Heart left ventricle (tissue), 16 donors: Measurements from ENCODE around the gene RAB38. TPM values are rescaled to one million over a fixed set of nuclear protein-coding genes. Genes with fewer than 3 reads are reported as not detected.

ENCODE experiments used
- ATAC-seq, 4 donors: fragments of 200-7000 bp; cut with Tn5 transposase; one replicate each; pipeline ENCODE4 v1.9.1; 2020 to 2022; ENCODE audit warnings: moderate library complexity in 4 of 4, mild to moderate bottlenecking in 3 of 4, moderate number of reproducible peaks in 1 of 4
- DNase-seq, 5 donors: peaks; one replicate each; pipeline ENCODE4 v3.0.0-alpha.2; 2020
- H3K27ac ChIP-seq, 12 donors: fragments of 200-600 bp; sonication (generic) in 4 of 12; one replicate each; pipeline versions ENCODE4 v1.5.0 to v1.8.0; 2016 to 2022; ENCODE audit warnings: mild to moderate bottlenecking in 2 of 12
- H3K27me3 ChIP-seq, 9 donors: fragments of 200-600 bp; sonication (generic) in 2 of 9; one replicate each; pipeline versions ENCODE4 v1.5.1 to v1.8.0; 2016 to 2022; ENCODE audit warnings: mild to moderate bottlenecking in 3 of 9
- H3K36me3 ChIP-seq, 9 donors: fragments of 200-600 bp; sonication (generic) in 2 of 9; one replicate each; pipeline versions ENCODE4 v1.5.0 to v1.8.0; 2018 to 2022; ENCODE audit warnings: mild to moderate bottlenecking in 2 of 9
- H3K4me1 ChIP-seq, 12 donors: fragments of 200-600 bp; sonication (generic) in 4 of 12; one replicate each; pipeline versions ENCODE4 v1.5.0 to v1.8.0; 2016 to 2022; ENCODE audit warnings: mild to moderate bottlenecking in 3 of 12
- H3K4me3 ChIP-seq, 12 donors: fragments of 200-600 bp; sonication (generic) in 4 of 12; one replicate each; pipeline versions ENCODE4 v1.5.0 to v1.8.0; 2017 to 2022; ENCODE audit warnings: mild to moderate bottlenecking in 9 of 12, moderate library complexity in 4 of 12
- H3K9me3 ChIP-seq, 12 donors: fragments of 200-600 bp; sonication (generic) in 4 of 12; one replicate each; pipeline versions ENCODE4 v1.5.0 to v1.8.0; 2016 to 2022; ENCODE audit warnings: mild to moderate bottlenecking in 1 of 12
- CTCF ChIP-seq, 12 donors: fragments of 200-600 bp; sonication (generic) in 4 of 12; IDR thresholded peaks; one replicate each; pipeline versions ENCODE4 v1.5.0 to v1.8.0; 2018 to 2022; ENCODE audit warnings: antibody characterized with exemption in 12 of 12, mild to moderate bottlenecking in 5 of 12
- POLR2A ChIP-seq, 2 donors: fragments of 450-650 bp; IDR thresholded peaks; one replicate each; pipeline ENCODE4 v1.6.1; 2017; ENCODE audit warnings: antibody characterized with exemption in 2 of 2, mild to moderate bottlenecking in 2 of 2, moderate library complexity in 2 of 2
- WGBS, 4 donors: extraction: QIAGEN DNeasy Blood & Tissue Kit in 2 of 4; methylation state at CpG; one replicate each; pipeline versions ENCODE4 v1.1.5 to v1.1.7; 2013 to 2018; 5-methylcytosine and 5-hydroxymethylcytosine counted together
- intact Hi-C, 10 donors: fragments of 100-400 bp; cut with DNase I; formaldehyde crosslinking; loops; one replicate each; pipeline versions ENCODE4 v1.11.1 to v1.14.2; 2022
- polyA plus RNA-seq, 2 donors: library from polyadenylated mRNA; stranded (reverse); fragments of 200-250 nt; gene quantifications; one replicate each; pipeline ENCODE4 v1.2.3, GENCODE V29; 2013
- total RNA-seq, 9 donors: library from RNA; depleted of rRNA in 2 of 9; stranded (reverse); fragments of >200 nt in 2 of 9; fragmentation: NEBNext Ultra II Directional in 3 of 9; extraction: Animal tissue kit (Norgen Biotek cat#: 25700) in 3 of 9; gene quantifications; one replicate each; pipeline versions ENCODE4 v1.1.0 to v1.2.4, GENCODE V29; 2016 to 2023
- donor health status: ischemic (EF 13 %, LVEDD 7.1; RV severe dilation, severe dysfunction).
- donor health status: healthy with polysubstance abuse.
- donor health status: DM: no; HTN: yes; CAD: no.
- donor health status: DM: no; HTN: no; CAD: no.
- donor health status: ischemic (EF 25% LVEDD 6.9; RV normal size, moderate dysfunction).
- donor health status: ischemic (EF 25% LVEDD 5.7; RV mildly dilated, moderate dysfunction).
- donor health status: healthy.
- donor health status: DM: yes; HTN: yes; CAD: no.
- donor health status: ischemic (EF 35%, LVEDD 5.7; RV mildly dilated, moderate dysfunction).
- donor health status: nonischemic (EF 11% LVEDD 7.7; RV severe dilation, severe dysfunction).
- donor health status: DM: yes; HTN: yes; CAD: no.
- donor health status: PGD.
- donor health status: ischemic (EF 29% LVEDD 5.4; RV normal size, mild dysfunction).
- donor health status: nonischemic (EF 23%, LVEDD 6.1; RV moderate dilation, normal function).

The RAB38 gene
- total and polyA plus RNA-seq, 11 donors: 0.25 to 1.5 (median 0.47) TPM; not detected in 2

- Histone ChIP-seq H3K4me3 (no peak overlapping the region), H3K9me3 (no peaks in the 10 kb centered on the region), H3K36me3 (no peaks in the 10 kb centered on the region), H3K27ac (no peak overlapping the region), H3K4me1 (no peaks in the 10 kb centered on the region), H3K27me3 (no peaks in the 10 kb centered on the region)
- no peak for TF ChIP-seq CTCF (IDR thresholded peaks at IDR 0.05)
- TF ChIP-seq POLR2A (IDR thresholded peaks at IDR 0.05): no peak
- intact Hi-C loops: no loop called here
- DNase-seq: no peak
- WGBS, 4 donors: 82 to 84% (median 82%) methylated on average over 6 of the region's 6 CpGs
- no peak for ATAC-seq
These were observed 59.2 kb downstream of the RAB38 start for GRCh38 chr11:88115828-88116755.

DNA sequence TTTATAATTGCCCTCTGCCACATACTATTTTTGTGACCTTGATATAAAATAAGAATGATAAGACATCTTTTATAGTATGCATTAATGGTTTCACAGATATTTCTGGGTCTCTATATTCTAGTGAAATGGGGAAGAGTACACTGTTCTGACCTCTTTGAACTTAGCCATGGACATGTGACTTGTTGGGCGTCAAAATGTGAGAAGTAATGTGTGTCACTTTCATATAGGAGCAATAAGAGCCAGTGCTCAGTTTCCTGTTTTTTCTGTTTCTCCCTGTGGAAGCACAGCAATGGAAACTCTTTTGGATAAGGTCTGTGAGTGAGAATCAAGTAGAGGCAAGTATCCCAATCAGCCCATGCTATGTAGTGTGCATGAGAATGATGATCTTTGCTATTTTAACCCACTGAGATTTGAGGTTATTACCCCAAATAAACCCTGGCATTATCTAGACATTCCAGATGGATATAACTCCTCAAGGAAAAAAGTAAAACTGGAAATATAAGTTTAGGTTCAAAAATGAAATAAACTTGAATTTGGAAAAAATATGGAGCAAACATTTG, 60.7 kb downstream of the RAB38 start:
- intact Hi-C loops: no loop called here
- DNase-seq (no peak), ATAC-seq (no peak)
- Histone ChIP-seq H3K27me3 (no peaks in the 10 kb centered on the region), H3K27ac (no peak overlapping the region), H3K4me1 (no peaks in the 10 kb centered on the region), H3K36me3 (no peaks in the 10 kb centered on the region), H3K9me3 (no peaks in the 10 kb centered on the region), H3K4me3 (no peak overlapping the region)
- WGBS, 4 donors: 56 to 71% (median 60%) methylated on average over 1 of the region's 1 CpG
- TF ChIP-seq POLR2A (IDR thresholded peaks at IDR 0.05): no peak
- TF ChIP-seq CTCF (IDR thresholded peaks at IDR 0.05): no peak

DNA sequence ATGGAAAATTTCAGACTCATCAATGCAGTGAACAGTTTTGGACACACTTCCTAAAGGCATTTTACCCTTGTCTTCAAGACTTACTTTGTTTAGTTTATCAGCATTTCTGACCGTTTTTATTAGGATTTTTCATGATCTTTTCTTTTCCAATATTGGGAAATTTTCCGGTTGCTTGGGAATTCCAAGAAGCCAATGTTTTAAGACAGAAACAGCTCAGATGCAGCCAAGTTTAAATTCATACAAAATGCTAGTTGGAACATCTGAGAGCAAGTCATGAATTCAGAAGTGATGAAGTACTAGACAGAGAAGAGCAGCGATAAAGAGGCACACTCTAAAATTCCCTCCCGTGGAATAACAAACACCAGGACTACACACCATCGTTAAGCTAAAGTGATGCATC, 68.6 kb downstream of the RAB38 start:
- TF ChIP-seq CTCF (IDR thresholded peaks at IDR 0.05) (no peak), POLR2A (IDR thresholded peaks at IDR 0.05) (no peak)
- intact Hi-C loops: no loop called here
- DNase-seq (no peak), ATAC-seq (no peak)
- no peaks in the 10 kb centered on the region for H3K4me1 ChIP-seq
- 77 to 87% (median 83%) methylated on average over 5 of the region's 5 CpGs for WGBS, 4 donors
- H3K4me3 ChIP-seq: no peak overlapping the region
- peaks cover 0 to 16% (median 0%) of the 10 kb centered on the region in 12 donors for H3K9me3 ChIP-seq
- no peaks in the 10 kb centered on the region for H3K36me3 ChIP-seq
- no peak overlapping the region for H3K27ac ChIP-seq
- no peaks in the 10 kb centered on the region for H3K27me3 ChIP-seq

GRCh38 chr11:88105951-88106350, 69.3 kb downstream of the RAB38 start:
- no peak overlapping the region for H3K27ac ChIP-seq
- 57 to 66% (median 60%) methylated on average over 2 of the region's 2 CpGs for WGBS, 4 donors
- TF ChIP-seq POLR2A (IDR thresholded peaks at IDR 0.05) (no peak), CTCF (IDR thresholded peaks at IDR 0.05) (no peak)
- H3K4me1 ChIP-seq: no peaks in the 10 kb centered on the region
- ATAC-seq (no peak), DNase-seq (no peak)
- intact Hi-C loops: no loop called here
- no peak overlapping the region for H3K4me3 ChIP-seq
- H3K27me3 ChIP-seq: no peaks in the 10 kb centered on the region
- H3K36me3 ChIP-seq: no peaks in the 10 kb centered on the region
- peaks cover 0 to 16% (median 0%) of the 10 kb centered on the region in 12 donors for H3K9me3 ChIP-seq
